Rectal smooth muscle tissue (tissue), 1 donor: ENCODE measurements around the gene DNAJB6.

Source experiments
- H3K27ac ChIP-seq: one replicate; pipeline ENCODE4 v1.7.0; 2013; ENCODE audit warnings: low read depth, low read length, inconsistent platforms
- H3K27me3 ChIP-seq: one replicate; pipeline ENCODE4 v1.7.0; 2013; ENCODE audit warnings: low read length; ENCODE audit not compliant: control insufficient read depth, insufficient read depth
- H3K36me3 ChIP-seq: one replicate; pipeline ENCODE4 v1.7.0; 2013; ENCODE audit warnings: low read length; ENCODE audit not compliant: control insufficient read depth, insufficient read depth
- H3K4me1 ChIP-seq: one replicate; pipeline ENCODE4 v1.7.0; 2013; ENCODE audit warnings: low read length; ENCODE audit not compliant: control insufficient read depth, insufficient read depth
- H3K4me3 ChIP-seq: one replicate; pipeline ENCODE4 v1.7.0; 2013; ENCODE audit warnings: low read length
- H3K9ac ChIP-seq: one replicate; pipeline ENCODE4 v1.7.0; 2013; ENCODE audit warnings: low read length

DNAJB6 gene

DNA sequence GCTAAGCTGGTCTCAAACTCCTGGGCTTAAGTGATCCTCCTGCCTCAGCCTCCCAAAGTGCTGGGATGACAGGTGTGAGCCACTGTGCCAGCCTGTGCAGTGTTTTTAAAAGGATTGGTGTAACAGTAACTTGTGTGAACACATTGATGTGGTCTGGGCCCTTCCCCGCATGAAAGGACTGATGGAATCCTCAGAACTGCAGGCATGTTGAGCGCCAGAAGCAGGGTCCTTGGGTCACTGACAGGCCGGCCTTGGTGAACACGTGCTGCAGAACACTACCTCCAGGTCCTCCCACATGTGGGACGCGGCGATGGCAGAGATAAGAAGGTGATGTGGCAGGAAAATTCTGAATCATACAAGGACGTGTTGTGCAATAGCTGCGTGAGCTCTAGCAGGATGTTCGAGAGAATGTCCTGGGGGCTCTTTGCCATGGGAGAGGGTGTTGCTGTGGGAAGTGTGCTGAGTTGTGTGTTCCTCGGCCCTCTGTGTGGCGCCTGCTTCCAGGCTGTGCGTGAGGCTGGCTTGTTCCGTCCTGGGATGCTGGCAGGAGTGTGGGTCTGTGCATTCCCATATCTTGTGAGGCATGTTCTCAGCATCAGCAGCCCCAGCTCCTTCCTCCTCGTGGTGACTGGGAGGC lies 68.2 kb downstream of the DNAJB6 start:
- H3K36me3 ChIP-seq = peaks cover 10% of the 10 kb centered on the region
- no peak overlapping the region for H3K9ac ChIP-seq
- no peaks in the 10 kb centered on the region for H3K4me1 ChIP-seq
- no peak overlapping the region for H3K4me3 ChIP-seq
- no peaks in the 10 kb centered on the region for H3K27me3 ChIP-seq
- H3K27ac ChIP-seq = no peak overlapping the region

DNA sequence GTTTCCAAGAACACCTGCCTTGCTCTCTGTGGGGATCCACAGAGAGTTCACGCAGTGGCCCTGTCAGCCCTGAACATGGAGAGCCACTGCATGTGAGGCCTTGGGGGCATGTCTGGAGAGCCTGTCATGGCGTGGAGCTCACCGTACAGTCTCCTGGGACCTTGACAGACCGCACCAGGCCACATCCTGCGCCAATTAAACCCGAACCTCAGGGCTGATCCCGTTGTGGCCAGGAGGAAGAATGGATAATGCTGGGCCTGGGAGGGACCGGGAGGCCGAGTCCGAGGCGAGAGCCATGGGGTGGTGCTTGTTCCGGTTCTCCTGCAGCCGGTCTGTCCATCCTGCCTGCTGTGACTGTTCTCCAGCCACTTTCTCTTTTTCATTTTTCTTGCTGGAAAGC lies 68.7 kb downstream of the DNAJB6 start:
- Histone ChIP-seq H3K36me3 (peaks cover 11% of the 10 kb centered on the region), H3K27ac (no peak overlapping the region), H3K9ac (no peak overlapping the region), H3K4me3 (no peak overlapping the region), H3K27me3 (no peaks in the 10 kb centered on the region), H3K4me1 (no peaks in the 10 kb centered on the region)

DNA sequence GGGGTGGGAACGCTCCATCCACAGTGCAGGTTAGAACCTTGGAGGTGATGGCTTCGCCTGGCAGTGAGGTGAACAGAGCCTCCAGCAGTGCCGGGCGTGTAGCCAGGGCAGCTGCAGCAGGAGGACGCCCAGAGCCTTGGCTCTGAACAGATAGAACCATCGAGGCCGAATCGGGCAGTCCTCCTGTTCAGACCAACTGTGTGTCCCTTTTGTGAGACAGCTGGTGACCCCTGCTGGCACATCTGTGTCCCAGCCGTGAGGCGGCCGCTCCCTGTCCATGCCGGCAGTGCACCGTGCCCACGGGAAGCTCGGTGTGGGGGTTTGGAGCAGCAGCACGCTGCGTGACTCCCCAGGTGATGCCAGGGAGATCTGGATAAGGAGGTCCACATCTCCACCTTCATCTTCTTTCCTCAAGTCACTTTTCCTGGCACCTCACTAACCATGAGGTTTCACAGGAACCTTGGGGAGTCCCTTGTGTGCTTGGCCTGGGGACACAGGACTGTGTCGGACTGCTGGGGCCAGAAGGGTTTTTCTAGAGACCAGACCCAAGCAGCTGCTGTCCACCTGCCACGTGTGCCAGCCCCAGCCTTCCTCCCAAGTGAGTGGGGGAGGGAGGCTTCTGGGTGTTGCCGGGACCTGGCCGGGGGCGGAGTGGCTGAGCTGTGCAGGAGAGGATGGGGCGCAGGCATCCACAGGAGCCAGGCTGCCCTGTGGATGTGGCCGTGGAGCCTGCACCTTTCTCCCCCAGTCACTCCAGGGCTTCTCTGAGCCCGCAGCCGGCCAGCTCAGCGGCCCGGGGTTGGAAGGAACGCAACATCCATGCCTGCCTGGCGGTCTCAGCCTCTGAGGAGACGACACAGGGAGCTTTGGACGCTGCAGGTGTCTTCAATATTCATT lies 69.4 kb downstream of the DNAJB6 start:
- Histone ChIP-seq H3K4me1 (no peaks in the 10 kb centered on the region), H3K27me3 (no peaks in the 10 kb centered on the region), H3K9ac (no peak overlapping the region), H3K27ac (no peak overlapping the region), H3K36me3 (peaks cover 8% of the 10 kb centered on the region), H3K4me3 (no peak overlapping the region)

DNA sequence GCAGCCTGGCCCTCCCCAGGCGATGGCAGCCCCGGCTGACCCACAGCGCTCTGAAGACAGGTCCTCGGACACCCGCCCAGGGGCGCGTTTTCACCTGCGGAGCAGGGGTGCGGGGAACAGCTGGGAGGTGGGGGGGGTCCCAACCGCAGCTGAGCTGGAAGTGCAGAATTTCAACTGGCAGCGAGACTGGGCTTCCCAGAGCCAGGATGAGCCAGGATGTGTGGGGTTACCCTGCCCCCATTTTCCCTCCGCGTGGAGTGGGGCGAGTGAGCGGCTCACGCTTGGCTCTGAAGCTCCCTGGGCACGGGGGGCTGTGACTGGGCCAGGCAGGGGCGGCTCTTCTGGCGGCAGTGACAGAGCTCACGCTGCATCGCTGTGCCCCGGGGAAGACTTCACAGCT lies 70.2 kb downstream of the DNAJB6 start:
- no peaks in the 10 kb centered on the region for H3K27me3 ChIP-seq
- no peak overlapping the region for H3K4me3 ChIP-seq
- no peaks in the 10 kb centered on the region for H3K4me1 ChIP-seq
- H3K27ac ChIP-seq = no peak overlapping the region
- H3K36me3 ChIP-seq = peaks cover 8% of the 10 kb centered on the region
- no peak overlapping the region for H3K9ac ChIP-seq

DNA sequence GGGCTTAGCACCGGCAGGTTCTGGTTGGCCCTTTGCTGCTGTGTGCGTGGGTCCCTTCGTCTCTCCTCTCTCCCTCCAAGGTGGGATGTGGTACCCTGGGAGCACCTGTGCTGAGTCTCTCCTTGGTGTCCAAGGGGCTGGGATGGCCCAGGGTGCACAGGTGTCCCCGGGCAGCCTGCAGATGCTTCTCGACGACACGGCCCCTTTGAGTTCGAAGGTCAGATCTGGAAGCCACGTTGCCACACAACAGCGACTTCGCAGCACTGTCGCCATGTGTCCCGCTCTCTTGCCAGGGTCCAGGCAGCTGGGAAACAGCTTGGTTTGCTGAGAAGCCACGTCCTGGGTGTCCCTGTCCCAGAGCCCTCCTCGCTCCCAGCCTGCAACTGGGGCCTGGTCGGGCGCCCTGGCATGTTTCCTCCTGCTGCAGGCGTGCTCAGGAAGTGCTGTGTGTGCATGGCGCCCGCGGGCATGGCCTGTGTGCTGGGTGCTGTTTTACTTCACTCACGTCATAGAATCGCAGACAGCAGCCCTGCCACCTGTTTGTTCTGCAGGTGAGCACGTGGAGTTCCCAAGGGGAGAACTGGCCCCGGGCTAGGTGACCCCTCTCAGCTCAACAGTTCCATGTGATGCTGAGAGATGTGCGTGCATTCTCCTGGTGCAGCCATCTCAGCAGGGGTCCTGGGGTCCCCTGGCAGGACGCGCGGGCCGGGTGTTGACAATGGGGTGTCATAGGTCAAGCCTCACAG lies 70.9 kb downstream of the DNAJB6 start:
- H3K9ac ChIP-seq = no peak overlapping the region
- no peaks in the 10 kb centered on the region for H3K4me1 ChIP-seq
- H3K27me3 ChIP-seq = no peaks in the 10 kb centered on the region
- no peak overlapping the region for H3K27ac ChIP-seq
- H3K4me3 ChIP-seq = no peak overlapping the region
- H3K36me3 ChIP-seq = peaks cover 8% of the 10 kb centered on the region

DNA sequence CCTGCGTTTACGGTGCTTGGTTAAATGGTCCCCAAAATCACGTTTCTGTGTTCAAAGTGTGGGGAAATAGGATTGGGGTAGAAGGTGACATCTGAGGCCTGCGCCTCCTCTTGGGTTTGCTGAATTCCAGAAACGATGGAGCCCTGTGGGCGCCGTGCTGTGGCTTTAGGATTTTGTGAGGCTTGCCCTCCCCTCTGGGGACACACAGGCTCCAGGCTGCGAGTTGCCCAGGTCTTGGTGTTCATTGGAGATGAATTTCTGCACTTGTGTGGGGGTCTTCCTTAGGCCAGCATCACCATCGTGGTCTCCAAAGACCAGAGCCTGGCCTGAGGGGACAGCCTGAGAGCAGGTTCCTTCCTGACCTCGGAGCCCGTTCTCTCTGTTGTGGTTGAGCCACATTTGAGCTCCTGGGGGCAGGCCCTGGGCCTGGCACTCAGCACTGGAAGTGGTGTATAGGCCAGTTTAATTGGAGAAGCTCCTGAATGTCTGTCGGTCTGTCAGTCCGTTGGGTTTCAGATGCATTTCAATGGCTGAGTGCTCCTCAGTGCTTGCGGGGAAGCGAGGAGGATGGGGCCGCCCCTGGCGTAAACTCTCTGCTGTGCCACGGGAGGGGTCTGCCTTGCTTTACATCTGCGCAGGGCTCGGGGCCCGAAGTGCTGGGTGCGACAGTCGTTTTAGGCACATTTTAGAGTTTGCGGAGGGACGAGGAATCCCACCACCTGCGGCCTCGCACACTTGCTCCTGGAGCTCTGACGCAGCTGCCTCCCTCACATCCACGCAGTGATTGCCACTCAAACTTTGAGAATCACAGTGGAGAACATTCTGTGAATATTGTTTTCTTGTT lies 71.7 kb downstream of the DNAJB6 start:
- H3K36me3 ChIP-seq = peaks cover 8% of the 10 kb centered on the region
- H3K4me3 ChIP-seq = no peak overlapping the region
- no peak overlapping the region for H3K27ac ChIP-seq
- no peaks in the 10 kb centered on the region for H3K27me3 ChIP-seq
- no peak overlapping the region for H3K9ac ChIP-seq
- H3K4me1 ChIP-seq = no peaks in the 10 kb centered on the region

DNA sequence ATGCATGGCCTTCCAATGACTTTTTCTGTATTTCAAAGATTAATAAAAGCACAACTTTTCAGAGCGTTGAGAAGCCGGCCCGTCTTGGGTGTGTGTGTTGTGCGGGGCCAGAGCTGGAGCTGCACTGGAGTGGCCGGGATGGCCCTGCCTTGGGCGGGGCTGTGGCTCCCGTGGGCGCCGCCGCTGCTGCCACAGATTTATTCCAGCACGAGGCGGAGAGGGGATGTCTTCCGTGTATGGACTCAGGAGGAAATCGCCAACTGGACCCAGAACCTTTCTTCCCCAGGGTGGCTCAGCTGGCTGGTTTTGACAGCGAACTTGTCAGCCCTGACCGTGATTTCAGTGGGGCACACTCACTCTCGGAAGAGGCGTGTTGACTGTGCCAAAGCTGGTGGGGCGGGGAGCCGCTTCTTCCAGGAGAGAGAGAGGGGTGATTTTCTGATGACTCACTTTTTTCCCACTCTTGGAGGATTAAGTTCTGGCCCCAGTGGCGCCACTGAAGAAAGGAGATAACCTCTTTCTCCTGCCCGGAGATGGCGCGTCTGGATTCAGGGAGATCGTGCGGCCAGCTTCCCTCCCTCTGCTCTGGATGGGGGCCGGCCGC lies 72.4 kb downstream of the DNAJB6 start:
- H3K4me1 ChIP-seq = no peaks in the 10 kb centered on the region
- peaks cover 8% of the 10 kb centered on the region for H3K36me3 ChIP-seq
- H3K27ac ChIP-seq = no peak overlapping the region
- no peaks in the 10 kb centered on the region for H3K27me3 ChIP-seq
- H3K4me3 ChIP-seq = no peak overlapping the region
- no peak overlapping the region for H3K9ac ChIP-seq

DNA sequence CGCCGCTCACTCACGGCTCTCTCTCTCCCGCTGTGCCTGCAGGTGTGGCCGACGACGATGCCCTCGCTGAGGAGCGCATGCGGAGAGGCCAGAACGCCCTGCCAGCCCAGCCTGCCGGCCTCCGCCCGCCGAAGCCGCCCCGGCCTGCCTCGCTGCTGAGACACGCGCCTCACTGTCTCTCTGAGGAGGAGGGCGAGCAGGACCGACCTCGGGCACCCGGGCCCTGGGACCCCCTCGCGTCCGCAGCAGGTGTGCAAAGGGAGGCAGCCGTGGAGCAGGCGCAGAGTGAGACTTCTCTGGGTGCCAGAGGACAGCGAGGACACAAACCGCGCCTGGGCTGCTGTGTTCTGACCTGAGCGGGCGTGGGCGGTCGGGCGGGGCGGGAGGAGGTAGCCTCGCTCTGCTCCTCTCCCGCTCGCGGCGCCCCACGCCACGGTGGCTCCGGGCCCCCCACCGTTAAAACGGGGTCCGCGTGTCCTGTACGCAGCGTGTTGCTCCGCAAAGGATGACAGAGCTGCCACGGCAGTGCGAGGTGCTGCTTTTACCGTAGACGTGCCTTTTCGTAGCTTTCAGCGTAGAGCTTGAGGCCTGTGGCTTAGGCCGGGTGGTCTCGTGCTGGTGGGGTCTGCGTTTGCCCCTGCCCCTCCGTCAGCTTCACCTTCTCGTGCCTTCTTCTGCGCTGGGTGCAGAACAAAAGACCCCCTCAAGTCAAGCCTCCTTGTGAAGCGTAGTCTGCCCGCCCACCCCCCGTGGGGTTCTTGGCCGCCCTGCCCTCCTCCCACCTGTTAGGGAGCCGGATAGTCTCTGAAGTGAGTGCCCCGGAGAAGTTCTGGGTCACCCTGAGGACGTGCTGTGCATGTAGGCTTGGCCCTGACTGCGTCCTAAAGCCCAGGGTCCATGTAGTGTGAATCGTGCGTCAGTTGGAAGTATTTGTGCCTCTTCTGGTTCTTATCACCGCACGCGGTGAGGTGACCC lies 73.2 kb downstream of the DNAJB6 start:
- Histone ChIP-seq H3K27me3 (no peaks in the 10 kb centered on the region), H3K36me3 (peaks cover 8% of the 10 kb centered on the region), H3K4me3 (no peak overlapping the region), H3K27ac (no peak overlapping the region), H3K9ac (no peak overlapping the region), H3K4me1 (no peaks in the 10 kb centered on the region)

DNA sequence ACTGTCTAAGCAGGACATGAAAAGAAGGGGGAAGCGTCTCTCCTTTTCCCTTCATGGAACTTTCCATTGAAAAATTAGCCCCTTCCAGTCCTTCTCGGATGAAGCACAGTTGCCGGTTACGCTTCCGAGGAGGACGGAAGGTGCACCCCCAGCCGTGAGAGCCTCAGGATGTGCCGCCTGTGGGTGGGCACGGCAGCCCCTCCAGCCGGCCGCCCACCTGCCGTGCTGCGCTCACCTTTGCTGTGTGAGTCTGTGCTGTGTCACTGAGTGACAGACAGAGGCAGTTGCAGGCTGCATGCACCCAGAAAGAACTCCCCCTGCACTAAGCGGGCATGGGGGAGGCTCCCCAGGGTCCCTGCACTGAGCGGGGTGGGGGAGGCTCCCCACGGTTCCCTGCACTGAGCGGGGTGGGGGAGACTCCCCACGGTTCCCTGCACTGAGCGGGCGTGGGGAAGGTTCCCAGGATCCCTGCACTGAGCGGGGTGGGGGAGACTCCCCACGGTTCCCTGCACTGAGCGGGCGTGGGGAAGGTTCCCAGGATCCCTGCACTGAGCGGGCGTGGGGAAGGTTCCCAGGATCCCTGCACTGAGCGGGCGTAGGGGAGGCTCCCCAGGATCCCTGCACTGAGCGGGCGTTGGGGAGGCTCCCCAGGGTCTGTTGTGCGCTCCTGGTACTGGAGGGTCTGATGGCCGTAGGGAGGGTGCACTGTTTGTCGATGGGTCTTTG lies 74.2 kb downstream of the DNAJB6 start:
- H3K9ac ChIP-seq = no peak overlapping the region
- H3K27me3 ChIP-seq = no peaks in the 10 kb centered on the region
- H3K27ac ChIP-seq = no peak overlapping the region
- H3K4me3 ChIP-seq = no peak overlapping the region
- H3K36me3 ChIP-seq = peaks cover 9% of the 10 kb centered on the region
- no peaks in the 10 kb centered on the region for H3K4me1 ChIP-seq

DNA sequence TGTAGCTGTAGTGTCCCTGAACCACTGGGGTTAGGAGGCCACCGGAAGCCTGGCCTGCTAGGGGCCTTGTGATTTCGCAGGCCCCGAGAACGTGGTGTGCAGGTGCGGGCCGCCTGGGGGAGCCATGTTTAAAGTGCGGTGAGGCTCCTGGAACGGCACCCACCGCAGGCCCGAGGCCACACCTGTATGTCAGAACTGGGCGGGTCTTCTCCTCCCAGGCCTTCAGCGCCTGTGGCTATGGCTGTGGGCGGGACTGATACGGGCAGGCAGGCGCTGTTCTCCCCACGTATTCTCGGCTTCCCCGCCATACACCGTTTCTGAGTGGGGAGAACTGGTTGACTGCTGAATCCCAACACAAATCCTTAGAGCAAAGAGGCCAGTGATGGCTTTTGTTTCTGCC lies 74.8 kb downstream of the DNAJB6 start:
- Histone ChIP-seq H3K4me3 (no peak overlapping the region), H3K9ac (no peak overlapping the region), H3K36me3 (peaks cover 15% of the 10 kb centered on the region), H3K4me1 (no peaks in the 10 kb centered on the region), H3K27ac (no peak overlapping the region), H3K27me3 (no peaks in the 10 kb centered on the region)
